Stomach smooth muscle (tissue), 2 donors: ENCODE results near the gene ATP6V0B.

Experiments
- H3K27ac ChIP-seq: one replicate; pipeline ENCODE4 v1.7.0; 2013; ENCODE audit warnings: mild to moderate bottlenecking, low read length, inconsistent platforms
- H3K27me3 ChIP-seq, 2 donors: one replicate each; pipeline ENCODE4 v1.7.0; 2013; ENCODE audit warnings: low read length in 2 of 2; ENCODE audit not compliant: insufficient read depth in 2 of 2, control insufficient read depth in 1 of 2
- H3K36me3 ChIP-seq, 2 donors: one replicate each; pipeline ENCODE4 v1.7.0; 2013; ENCODE audit warnings: low read length in 2 of 2; ENCODE audit not compliant: control insufficient read depth in 2 of 2, insufficient read depth in 2 of 2
- H3K4me1 ChIP-seq: one replicate; pipeline ENCODE4 v1.7.0; 2013; ENCODE audit warnings: low read length; ENCODE audit not compliant: control insufficient read depth, insufficient read depth
- H3K4me3 ChIP-seq, 2 donors: one replicate each; pipeline ENCODE4 v1.7.0; 2013; ENCODE audit warnings: low read length in 2 of 2
- H3K9ac ChIP-seq, 2 donors: one replicate each; pipeline ENCODE4 v1.7.0; 2013; ENCODE audit warnings: low read length in 2 of 2, mild to moderate bottlenecking in 1 of 2
- H3K9me3 ChIP-seq, 2 donors: one replicate each; pipeline ENCODE4 v1.7.0; 2013; ENCODE audit warnings: low read length in 2 of 2; ENCODE audit not compliant: control insufficient read depth in 2 of 2
- donor health status: healthy.
- donor health status: Pancreatic carcinoma.

Gene ATP6V0B

DNA sequence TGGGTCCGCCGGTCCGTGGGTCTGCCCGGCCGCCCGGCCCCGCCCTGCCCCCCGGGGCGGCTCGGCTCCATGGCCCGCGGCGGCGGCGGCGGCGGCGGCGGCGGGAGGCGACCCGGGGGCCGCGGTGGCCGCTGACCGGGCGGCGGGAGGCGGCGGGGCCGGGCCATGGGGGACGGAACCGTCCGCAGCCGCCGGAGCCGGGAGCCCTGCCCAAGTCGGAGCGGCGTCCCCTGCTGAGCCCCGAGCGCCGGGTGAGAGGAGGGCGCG is 4.4 kb downstream of the ATP6V0B start:
- H3K9ac ChIP-seq, result peak overlapping the region in 1 of 2 donors; percentile 63

DNA sequence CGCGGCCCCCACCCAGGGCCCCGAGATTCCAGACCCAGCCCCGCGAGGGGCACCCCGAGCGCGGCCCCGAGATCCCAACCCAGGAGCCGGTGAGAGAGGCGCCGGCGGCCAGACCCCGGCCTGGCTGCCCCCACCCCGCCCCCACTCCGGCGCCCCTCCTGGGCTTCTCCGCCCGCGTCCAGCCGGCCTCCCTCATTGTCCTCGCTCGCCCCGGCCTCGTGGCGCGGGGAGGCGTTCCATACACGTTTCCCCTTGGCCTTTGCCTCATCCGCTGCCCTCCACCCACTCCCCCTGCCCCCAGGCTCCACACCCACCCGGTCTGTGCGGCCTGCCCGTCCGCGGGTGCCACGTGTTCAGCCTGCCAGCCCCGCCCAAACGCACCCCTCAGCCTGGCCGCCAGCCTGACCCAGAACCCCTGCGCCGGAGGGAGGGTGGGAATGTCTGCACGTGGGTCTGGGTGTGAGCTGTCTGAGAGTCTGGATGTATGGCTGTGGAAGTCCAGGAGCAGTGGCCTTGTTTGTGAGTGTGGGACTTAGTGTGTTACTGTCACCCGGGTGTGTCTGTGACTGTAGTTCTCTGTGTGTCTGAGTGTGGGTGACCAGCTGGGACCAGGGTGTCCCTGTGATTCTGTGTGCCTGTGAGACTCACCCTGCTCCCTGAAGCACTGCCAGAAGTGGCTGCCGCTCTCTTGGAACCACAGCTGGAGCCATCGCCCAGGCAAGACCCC is 4.9 kb downstream of the ATP6V0B start:
- Histone ChIP-seq H3K4me3 (peak overlapping the region; percentile 72 to 73), H3K36me3 (peaks cover 18 to 24% of the 10 kb centered on the region in 2 donors), H3K9me3 (no peaks in the 10 kb centered on the region), H3K27ac (no peak overlapping the region), H3K27me3 (no peaks in the 10 kb centered on the region), H3K9ac (peak overlapping the region; percentile 58 to 63), H3K4me1 (peaks cover 42% of the 10 kb centered on the region)

More for the DNA sequence above, 4.4 kb downstream of the ATP6V0B start:
- Histone ChIP-seq H3K4me1 (peaks cover 47% of the 10 kb centered on the region), H3K4me3 (peak overlapping the region; percentile 72 to 73), H3K27me3 (no peaks in the 10 kb centered on the region), H3K36me3 (peaks cover 18 to 24% of the 10 kb centered on the region in 2 donors), H3K9me3 (no peaks in the 10 kb centered on the region), H3K27ac (no peak overlapping the region)

DNA sequence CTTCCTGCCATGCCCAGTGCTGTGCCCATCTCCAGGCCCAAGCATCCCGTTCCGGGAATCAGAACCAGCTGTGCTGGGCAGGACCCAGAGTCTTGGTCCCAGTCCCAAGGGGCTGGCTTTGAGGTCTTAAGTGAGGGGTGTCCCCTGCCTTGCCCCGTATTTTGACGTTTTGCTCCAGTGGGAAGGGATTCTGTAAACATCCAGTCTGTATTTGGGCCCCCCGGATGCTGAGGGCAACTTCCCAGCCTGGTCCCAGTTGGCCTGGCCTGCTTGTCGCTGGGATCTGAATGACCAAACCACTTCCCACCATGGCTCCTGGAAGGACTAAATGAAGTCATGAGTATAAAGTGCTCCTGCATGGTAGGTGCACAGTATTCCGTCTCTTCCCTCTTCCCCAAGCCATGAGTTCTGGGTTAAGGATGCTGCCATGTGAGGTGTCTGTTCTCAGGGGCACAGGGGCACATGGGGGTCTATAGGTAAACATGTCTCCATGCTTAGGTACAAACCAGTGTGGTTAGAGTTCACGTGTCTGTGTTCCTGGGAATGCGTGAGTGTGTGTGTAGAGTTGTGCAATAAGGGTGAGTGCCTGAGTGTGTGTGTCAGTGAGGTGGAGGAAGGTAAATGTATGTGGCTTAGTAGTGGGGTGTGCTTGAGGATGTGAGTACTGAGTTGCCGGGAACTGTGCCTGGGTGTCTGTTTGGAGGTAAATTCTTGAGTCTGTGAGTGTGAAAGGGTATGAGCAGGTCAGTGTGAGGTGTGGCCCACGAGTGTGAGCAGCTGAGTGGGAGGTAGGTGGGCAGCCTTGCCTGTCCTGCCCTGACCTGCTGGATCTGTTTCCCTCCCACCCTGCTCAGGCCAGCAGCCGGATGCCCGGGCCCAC is 5.7 kb downstream of the ATP6V0B start:
- H3K36me3 ChIP-seq, result peaks cover 19 to 25% of the 10 kb centered on the region in 2 donors
- no peaks in the 10 kb centered on the region for H3K9me3 ChIP-seq
- H3K4me1 ChIP-seq, result peaks cover 38% of the 10 kb centered on the region
- H3K27ac ChIP-seq, result no peak overlapping the region
- H3K4me3 ChIP-seq, result peak overlapping the region; percentile 72 to 73
- no peaks in the 10 kb centered on the region for H3K27me3 ChIP-seq
- H3K9ac ChIP-seq, result peak overlapping the region; percentile 58 to 63

DNA sequence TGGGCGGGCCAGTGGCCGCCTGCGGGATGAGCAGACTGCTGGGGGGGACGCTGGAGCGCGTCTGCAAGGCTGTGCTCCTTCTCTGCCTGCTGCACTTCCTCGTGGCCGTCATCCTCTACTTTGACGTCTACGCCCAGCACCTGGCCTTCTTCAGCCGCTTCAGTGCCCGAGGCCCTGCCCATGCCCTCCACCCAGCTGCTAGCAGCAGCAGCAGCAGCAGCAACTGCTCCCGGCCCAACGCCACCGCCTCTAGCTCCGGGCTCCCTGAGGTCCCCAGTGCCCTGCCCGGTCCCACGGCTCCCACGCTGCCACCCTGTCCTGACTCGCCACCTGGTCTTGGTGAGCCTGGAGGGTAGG is 6.4 kb downstream of the ATP6V0B start:
- Histone ChIP-seq H3K9ac (no peak overlapping the region), H3K36me3 (peaks cover 21 to 30% of the 10 kb centered on the region in 2 donors), H3K4me1 (peaks cover 32% of the 10 kb centered on the region), H3K9me3 (no peaks in the 10 kb centered on the region), H3K27me3 (no peaks in the 10 kb centered on the region), H3K4me3 (no peak overlapping the region), H3K27ac (no peak overlapping the region)

DNA sequence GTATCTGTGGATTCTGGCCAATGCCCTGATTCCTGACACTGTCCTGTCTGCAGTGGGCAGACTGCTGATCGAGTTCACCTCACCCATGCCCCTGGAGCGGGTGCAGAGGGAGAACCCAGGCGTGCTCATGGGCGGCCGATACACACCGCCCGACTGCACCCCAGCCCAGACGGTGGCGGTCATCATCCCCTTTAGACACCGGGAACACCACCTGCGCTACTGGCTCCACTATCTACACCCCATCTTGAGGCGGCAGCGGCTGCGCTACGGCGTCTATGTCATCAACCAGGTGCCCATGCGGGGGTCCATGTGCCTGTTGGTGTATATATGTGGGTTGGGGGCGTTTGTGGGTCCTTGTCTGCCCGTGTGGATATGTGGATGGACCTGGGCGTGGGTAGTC is 6.9 kb downstream of the ATP6V0B start:
- Histone ChIP-seq H3K4me1 (peaks cover 27% of the 10 kb centered on the region), H3K9me3 (no peaks in the 10 kb centered on the region), H3K36me3 (peaks cover 16 to 25% of the 10 kb centered on the region in 2 donors), H3K9ac (no peak overlapping the region), H3K27me3 (no peaks in the 10 kb centered on the region), H3K27ac (no peak overlapping the region), H3K4me3 (no peak overlapping the region)

DNA sequence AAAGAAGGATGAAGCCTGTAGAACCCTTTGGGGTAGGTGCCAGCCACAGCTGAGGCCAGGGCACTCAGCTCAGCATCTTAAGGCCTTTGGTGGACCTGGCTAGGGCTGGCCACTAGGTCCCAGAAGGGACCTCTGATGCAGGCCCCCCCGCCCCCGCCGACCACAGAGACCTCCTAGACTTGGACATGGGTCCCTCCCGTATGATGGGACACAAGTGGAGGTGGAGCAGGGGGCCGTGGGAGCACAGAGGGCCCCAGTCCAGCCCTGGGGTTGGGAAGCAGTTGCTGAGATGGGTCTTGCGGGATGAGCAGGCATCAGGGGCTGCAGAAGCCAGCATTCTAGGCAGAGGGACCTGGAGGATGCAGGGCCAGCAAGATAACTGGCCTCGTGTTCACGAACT is 7.5 kb downstream of the ATP6V0B start:
- H3K9ac ChIP-seq, result no peak overlapping the region

DNA sequence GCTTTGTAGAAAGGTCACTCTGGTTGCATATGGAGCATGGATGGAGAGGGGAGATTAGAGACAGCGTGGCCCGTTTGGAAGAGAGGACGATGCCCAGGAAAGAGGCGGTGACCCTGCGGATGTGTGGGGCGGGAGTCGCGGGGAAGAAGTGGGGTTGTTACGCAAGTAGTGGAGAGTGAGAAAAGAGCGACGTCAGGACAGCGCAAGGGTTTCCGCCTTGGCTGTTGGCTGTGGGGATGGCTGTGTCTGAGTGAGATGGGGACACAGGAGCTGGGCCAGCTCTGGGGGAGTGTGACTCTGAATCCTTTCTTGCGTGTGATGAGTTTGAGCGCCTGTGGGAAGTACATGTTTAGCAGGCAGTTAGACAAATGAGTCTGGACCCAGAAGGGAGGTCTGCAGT is 8.0 kb downstream of the ATP6V0B start:
- H3K36me3 ChIP-seq, result peaks cover 7 to 15% of the 10 kb centered on the region in 2 donors
- no peak overlapping the region for H3K9ac ChIP-seq
- H3K4me3 ChIP-seq, result no peak overlapping the region
- no peak overlapping the region for H3K27ac ChIP-seq
- H3K4me1 ChIP-seq, result peaks cover 22% of the 10 kb centered on the region
- H3K27me3 ChIP-seq, result no peaks in the 10 kb centered on the region
- no peaks in the 10 kb centered on the region for H3K9me3 ChIP-seq

More for the DNA sequence above, 7.5 kb downstream of the ATP6V0B start:
- H3K4me3 ChIP-seq, result no peak overlapping the region
- no peak overlapping the region for H3K27ac ChIP-seq
- no peaks in the 10 kb centered on the region for H3K9me3 ChIP-seq
- H3K36me3 ChIP-seq, result peaks cover 13 to 18% of the 10 kb centered on the region in 2 donors
- peaks cover 22% of the 10 kb centered on the region for H3K4me1 ChIP-seq
- H3K27me3 ChIP-seq, result no peaks in the 10 kb centered on the region

DNA sequence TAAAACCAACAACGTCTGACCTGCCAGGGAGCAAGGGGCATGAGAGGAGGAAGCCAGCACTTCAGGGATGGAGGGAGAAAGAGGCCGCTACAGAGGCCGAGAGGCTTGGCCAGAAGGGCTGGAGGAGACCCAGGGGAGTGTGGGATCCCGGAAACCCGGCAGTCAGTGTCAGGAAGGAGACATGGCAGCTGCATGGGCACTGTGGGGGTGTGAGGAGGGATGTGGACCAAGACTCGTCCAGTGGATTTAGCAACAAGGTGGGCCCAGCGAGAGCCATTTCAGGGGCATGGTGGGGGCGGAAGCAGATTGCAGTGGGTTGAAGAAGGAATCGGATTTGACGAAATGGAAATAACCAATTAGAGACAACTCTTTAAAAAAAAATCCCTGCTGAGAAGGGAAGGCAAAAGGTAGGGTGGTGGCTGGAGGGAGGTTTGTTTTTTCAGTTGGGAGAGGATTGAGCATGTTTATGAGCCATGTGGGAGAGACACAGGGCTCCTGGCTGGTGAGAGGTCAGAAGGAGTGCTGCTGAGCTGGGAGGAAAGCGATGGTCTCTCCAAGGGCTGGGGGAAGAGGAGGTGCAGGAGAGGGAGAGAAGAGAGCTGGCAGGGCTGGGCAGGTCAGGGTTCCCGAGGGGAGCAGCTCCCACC is 8.6 kb downstream of the ATP6V0B start:
- H3K9ac ChIP-seq, result no peak overlapping the region
- no peaks in the 10 kb centered on the region for H3K27me3 ChIP-seq
- H3K9me3 ChIP-seq, result no peaks in the 10 kb centered on the region
- peaks cover 18% of the 10 kb centered on the region for H3K4me1 ChIP-seq
- no peak overlapping the region for H3K27ac ChIP-seq
- peaks cover 4 to 11% of the 10 kb centered on the region in 2 donors for H3K36me3 ChIP-seq
- no peak overlapping the region for H3K4me3 ChIP-seq

DNA sequence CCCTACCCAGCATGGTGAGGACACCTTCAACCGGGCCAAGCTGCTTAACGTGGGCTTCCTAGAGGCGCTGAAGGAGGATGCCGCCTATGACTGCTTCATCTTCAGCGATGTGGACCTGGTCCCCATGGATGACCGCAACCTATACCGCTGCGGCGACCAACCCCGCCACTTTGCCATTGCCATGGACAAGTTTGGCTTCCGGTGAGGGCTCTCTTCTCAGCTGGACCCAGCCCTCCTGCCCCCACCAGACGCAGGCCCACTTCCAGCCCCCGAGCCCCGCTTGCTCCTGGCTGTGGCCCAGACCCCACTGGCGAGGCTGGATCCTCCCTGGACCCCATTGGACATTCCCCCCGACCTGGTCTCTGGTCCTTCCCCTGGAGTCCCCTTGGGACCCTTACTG is 10.1 kb downstream of the ATP6V0B start:
- no peaks in the 10 kb centered on the region for H3K27me3 ChIP-seq
- H3K9me3 ChIP-seq, result no peaks in the 10 kb centered on the region
- H3K9ac ChIP-seq, result no peak overlapping the region
- peaks cover 10% of the 10 kb centered on the region for H3K4me1 ChIP-seq
- H3K4me3 ChIP-seq, result no peak overlapping the region
- H3K36me3 ChIP-seq, result peaks cover 4 to 11% of the 10 kb centered on the region in 2 donors
- no peak overlapping the region for H3K27ac ChIP-seq

DNA sequence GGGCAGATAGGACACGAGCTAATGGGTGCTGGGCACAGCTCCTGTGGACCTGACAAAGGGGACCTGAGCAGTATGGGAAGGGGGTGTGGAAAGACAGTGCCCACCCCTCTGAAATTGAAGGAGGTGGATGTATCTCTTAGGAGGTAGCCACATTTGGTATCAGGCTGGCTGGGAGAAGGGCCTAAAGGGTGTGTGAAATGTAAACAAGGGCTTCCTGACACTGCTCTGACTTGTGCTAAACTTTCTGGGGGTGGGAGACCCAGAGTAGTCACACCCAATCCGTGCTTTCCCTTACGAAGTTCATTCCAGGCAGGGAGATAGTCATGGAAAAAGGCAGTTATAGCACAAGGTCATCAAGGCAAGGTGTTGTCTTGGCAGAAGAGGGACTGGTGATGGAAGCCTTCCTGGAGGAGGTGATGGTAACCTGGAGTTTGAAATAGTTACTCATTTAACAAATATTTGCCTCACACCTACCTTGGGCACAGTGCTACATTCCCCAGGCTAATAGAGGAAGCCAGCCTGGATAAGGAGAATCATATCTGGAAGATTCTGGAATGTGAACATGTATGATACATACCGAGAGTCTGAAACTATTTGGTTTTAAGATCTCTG is 11.3 kb downstream of the ATP6V0B start:
- Histone ChIP-seq H3K4me3 (no peak overlapping the region), H3K27ac (no peak overlapping the region), H3K9ac (no peak overlapping the region), H3K9me3 (no peaks in the 10 kb centered on the region), H3K36me3 (peaks cover 4 to 11% of the 10 kb centered on the region in 2 donors), H3K4me1 (peaks cover 7% of the 10 kb centered on the region), H3K27me3 (no peaks in the 10 kb centered on the region)
